ENCODE measurements around the gene FUT8. TPM values are rescaled to one million over a fixed set of nuclear protein-coding genes. Genes with fewer than 3 reads are reported as not detected.

Gene FUT8
- total RNA-seq, 1 experiment from 2014 or later: 42.3 TPM

DNA sequence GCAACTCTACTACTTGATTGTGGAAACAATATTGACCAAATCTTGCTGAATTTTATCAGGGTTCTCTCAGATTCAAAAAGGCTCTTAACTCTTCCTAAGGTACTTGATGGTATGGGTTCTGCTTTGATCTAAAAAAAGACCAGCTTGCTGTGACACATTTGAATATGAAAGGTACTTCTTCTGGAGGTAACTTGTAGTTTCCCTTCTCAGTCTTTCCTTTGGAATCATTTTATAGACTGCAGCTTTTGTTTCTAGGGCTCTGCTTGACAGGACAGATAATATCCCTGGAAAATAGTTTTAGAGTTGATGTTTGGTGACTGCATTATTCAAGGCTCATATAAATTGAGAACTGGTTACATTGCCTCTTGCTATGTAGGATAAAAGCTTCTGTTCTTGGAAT is 251.9 kb downstream of the FUT8 start:
- TF ChIP-seq JUND (IDR thresholded peaks at IDR 0.05) (no peak), EGR1 (IDR thresholded peaks at IDR 0.05; ENCODE audit: low read depth) (no peak), ZFX (IDR thresholded peaks at IDR 0.05) (no peak), CBX3 (IDR thresholded peaks at IDR 0.05; ENCODE audit: low read depth) (no peak), EZH2phosphoT487 (IDR thresholded peaks at IDR 0.05; ENCODE audit: borderline replicate concordance) (no peak), SRF (IDR thresholded peaks at IDR 0.05; ENCODE audit: low read depth) (no peak), SP1 (IDR thresholded peaks at IDR 0.05; ENCODE audit: low read depth) (no peak), SIN3A (IDR thresholded peaks at IDR 0.05; ENCODE audit: low read depth) (no peak), TCF7L2 (IDR thresholded peaks at IDR 0.05; ENCODE audit: borderline replicate concordance, extremely low read depth, insufficient read depth, insufficient read length) (no peak), POLR2A (IDR thresholded peaks at IDR 0.05; ENCODE audit: borderline replicate concordance, extremely low read depth, insufficient read depth, insufficient read length) (no peak), ZNF274 (IDR thresholded peaks at IDR 0.05; ENCODE audit: low read depth, low read length) (no peak)
- TF ChIP-seq, protein P1, sequence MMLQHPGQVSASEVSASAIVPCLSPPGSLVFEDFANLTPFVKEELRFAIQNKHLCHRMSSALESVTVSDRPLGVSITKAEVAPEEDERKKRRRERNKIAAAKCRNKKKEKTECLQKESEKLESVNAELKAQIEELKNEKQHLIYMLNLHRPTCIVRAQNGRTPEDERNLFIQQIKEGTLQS (IDR thresholded peaks at IDR 0.05): no peak
- TF ChIP-seq, protein P2, sequence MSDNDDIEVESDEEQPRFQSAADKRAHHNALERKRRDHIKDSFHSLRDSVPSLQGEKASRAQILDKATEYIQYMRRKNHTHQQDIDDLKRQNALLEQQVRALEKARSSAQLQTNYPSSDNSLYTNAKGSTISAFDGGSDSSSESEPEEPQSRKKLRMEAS (IDR thresholded peaks at IDR 0.05): no peak
- TF ChIP-seq, protein P3, sequence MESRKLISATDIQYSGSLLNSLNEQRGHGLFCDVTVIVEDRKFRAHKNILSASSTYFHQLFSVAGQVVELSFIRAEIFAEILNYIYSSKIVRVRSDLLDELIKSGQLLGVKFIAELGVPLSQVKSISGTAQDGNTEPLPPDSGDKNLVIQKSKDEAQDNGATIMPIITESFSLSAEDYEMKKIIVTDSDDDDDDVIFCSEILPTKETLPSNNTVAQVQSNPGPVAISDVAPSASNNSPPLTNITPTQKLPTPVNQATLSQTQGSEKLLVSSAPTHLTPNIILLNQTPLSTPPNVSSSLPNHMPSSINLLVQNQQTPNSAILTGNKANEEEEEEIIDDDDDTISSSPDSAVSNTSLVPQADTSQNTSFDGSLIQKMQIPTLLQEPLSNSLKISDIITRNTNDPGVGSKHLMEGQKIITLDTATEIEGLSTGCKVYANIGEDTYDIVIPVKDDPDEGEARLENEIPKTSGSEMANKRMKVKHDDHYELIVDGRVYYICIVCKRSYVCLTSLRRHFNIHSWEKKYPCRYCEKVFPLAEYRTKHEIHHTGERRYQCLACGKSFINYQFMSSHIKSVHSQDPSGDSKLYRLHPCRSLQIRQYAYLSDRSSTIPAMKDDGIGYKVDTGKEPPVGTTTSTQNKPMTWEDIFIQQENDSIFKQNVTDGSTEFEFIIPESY (IDR thresholded peaks at IDR 0.05; ENCODE audit: extremely low read depth, insufficient replicate concordance, low read length): no peak
- H3K36me3 ChIP-seq (ENCODE audit: control insufficient read depth in 1 of 2, insufficient read depth in 2 of 2, low read length in 2 of 2): no peaks in the 10 kb centered on the region
- H3K9me2 ChIP-seq (ENCODE audit: insufficient read depth): no peaks in the 10 kb centered on the region
- no peak overlapping the region for H3K27ac ChIP-seq (ENCODE audit: low read depth, low read length)
- no peaks in the 10 kb centered on the region for H3K27me3 ChIP-seq (ENCODE audit: insufficient read depth, low read length)
- H3K9ac ChIP-seq (ENCODE audit: low read length): no peak overlapping the region
- ChIA-PET CTCF (no interaction called here), RAD21 (ENCODE audit: low non-redundant PET in 1 of 2, low total read pairs in 2 of 2, uncharacterized antibody in 2 of 2, unreplicated experiment in 2 of 2) (no interaction called here), POLR2A (no interaction called here)
- H2AFZ ChIP-seq (ENCODE audit: low read depth, low read length, poor library complexity, severe bottlenecking): no peak overlapping the region
- BruUV-seq (replicated peaks): no TSS peak
- no peaks in the 10 kb centered on the region for H4K20me1 ChIP-seq (ENCODE audit: insufficient read depth)
- DNase-seq (ENCODE audit: low read depth, low spot score): no peak
- intact Hi-C loops (cut with micrococcal nuclease): no loop called here
- no peak overlapping the region for H3K4me3 ChIP-seq (replicated peaks in 1 of 2; ENCODE audit: low read depth in 1 of 2, low read length in 2 of 2)
- no peak for ATAC-seq
- H3K79me2 ChIP-seq (ENCODE audit: insufficient read depth, low read length): no peaks in the 10 kb centered on the region
- H3K9me3 ChIP-seq (ENCODE audit: control insufficient read depth in 1 of 2, insufficient read depth in 1 of 2, low read depth in 1 of 2, low read length in 2 of 2): no peaks in the 10 kb centered on the region
- H3K4me2 ChIP-seq (ENCODE audit: low read length): no peak overlapping the region
- no peaks in the 10 kb centered on the region for H3K4me1 ChIP-seq (ENCODE audit: control insufficient read depth in 1 of 2, insufficient read depth in 2 of 2, low read length in 2 of 2)

Measured in HCT116 (cell line).